HG02759 (cell line): ENCODE measurements around the gene AHI1.

ENCODE experiments used
- ATAC-seq: cut with Tn5 transposase; IDR thresholded peaks from one replicate; pipeline ENCODE4 v1.9.1; 2021; ENCODE audit warnings: mild to moderate bottlenecking, moderate library complexity; ENCODE audit not compliant: unreplicated experiment

The AHI1 gene

GRCh38 chr6:135305684-135306083 lies 191.9 kb downstream of the AHI1 start:
- ATAC-seq, result no peak

DNA sequence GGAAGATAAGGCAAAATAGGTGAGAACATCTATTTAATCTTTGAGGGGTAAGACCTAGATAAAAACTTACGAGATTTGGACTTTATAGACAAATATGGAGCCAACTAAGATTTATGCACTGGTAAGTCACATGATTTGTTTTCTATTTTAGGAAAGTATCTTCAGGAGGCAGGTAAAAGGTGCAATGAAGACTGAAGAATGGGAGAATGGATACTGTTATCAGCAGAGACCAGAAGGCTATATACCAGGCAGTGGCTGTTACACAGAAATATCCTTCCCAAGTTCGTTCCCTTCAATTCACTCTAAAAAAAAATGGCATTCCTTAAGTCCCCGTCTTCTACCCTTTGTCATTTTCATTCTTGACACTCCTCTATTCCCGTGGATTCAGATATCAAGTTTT lies 192.7 kb downstream of the AHI1 start:
- ATAC-seq, result no peak

DNA sequence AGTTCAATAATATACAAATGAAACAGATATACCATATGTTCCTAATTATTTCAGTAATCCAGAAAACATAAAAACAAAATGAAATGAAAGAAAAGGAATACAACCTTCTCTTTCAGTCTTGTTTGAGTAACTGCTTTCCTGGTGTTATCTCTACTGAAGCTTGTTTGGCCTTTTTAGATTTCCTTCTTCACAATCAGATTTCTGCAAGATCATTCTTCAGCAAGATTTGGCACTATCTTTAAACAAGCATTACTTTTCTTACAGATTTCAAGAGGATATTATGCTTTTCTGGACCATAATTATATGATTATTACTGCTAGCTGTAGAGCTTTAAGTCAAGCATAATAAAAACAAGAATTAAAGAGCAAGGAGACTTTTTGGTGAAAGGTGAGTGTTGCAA lies 196.2 kb downstream of the AHI1 start:
- ATAC-seq, result no peak

DNA sequence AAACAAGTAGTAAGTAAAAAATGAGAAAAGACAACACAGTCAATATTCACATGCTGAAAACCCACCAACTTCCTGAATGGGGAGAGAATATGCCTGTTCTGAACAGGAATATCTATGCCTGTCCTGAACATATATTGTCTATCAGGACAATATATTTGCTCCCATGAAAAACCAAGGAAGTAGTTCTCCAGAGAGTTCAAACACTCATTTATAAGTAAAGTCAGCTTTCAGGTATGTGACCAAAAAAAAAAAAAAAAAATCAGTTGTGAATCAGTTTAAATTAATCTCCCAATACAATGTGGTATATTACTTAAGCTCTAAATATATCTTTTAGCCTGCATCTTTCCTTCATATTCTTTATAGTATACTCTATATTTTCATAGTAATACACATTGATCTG lies 197.0 kb downstream of the AHI1 start:
- ATAC-seq, result no peak

DNA sequence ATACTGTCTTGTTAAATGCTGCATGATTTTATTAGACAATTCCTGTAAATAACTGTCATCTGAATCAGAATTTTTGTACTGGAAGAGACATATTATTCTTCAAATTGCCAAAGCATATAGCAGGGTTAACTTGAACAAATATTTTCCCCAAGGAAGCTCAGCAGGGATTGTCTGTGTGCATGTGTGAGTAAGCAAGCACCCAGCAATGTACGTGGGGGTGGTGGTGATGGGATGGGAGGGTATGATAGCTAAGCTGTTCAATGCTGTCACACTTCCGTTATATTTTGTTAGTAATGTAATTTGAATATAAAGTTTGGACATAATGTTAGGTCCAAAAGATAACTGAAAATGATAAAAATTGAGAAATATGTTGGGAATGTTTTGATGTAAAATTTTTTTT lies 198.3 kb downstream of the AHI1 start:
- no peak for ATAC-seq

DNA sequence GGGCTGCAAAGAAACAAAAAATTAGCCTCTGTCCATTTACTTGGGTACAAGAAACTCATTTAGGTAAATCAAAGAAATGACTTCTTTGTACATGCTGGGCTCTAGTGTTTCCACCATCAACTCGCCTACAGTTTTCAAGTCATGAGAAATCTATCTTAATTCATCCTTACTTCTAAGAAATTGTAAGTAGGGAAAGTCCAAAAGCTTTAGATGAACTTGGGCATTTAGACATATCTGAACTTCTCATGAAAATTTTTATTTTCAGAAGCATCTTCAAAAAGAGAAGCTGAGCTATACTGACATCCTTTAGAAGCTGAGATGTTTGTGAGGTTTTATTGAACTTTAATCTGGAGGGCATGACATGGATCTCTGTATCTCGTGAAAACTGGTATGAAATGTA lies 199.1 kb downstream of the AHI1 start:
- ATAC-seq, result no peak

DNA sequence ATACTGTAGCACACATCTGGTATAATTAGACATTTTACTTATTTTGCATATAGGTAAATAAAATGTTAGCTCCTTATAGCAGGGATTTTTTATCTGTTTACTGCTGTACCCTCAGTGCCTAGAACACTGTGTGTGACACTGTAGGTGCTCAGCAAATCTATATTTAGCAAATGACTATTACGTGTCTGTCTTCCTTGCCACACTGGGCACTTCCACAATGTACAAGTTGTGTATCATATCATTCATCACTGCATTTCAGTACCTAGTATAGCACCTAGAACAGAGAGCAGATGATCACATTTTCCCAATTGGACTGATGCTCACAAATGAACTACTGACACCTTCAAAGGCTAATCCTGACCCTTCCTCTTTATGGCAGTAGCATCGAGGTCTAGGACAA lies 200.8 kb downstream of the AHI1 start:
- ATAC-seq, result no peak

DNA sequence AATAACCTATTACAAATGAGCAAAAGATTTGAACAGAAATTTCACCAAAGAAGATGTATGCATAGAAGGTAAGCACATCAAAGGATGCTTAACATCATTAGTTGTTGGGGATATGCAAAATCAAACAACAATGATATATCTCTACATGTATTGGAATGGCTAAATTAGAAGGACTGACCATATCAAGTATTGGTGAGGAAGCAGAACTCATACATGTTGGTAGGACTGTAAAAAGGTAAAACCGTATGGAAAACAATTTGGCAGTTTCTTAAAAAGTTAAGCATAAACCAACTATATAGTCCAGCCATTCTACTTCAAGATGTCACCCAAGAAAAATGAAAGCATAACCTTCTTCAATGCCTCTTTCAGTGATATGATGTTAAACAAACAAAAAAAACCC lies 202.5 kb downstream of the AHI1 start:
- ATAC-seq, result no peak

- no peak for ATAC-seq
These were observed 206.1 kb downstream of the AHI1 start for GRCh38 chr6:135291288-135292076.

DNA sequence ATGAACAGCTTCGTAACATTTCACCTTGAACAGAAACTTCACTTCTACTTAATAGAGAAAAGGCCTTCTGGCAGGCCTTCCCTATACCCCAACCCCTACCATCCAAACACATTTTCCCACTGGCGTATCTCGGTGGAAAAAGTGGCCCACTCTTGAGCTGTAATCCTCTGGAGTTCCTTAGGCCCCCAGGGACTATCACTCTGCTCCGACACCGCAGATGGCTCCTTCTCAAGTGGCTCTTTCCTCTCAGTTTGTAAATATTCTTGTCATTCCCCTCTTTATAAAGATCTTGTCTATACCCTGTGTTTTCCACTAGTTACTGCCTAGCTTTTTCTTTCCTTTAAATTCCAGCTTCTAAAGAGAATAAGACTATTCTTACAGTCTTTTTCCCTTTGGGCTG lies 207.7 kb downstream of the AHI1 start:
- ATAC-seq, result no peak

GRCh38 chr6:135286962-135287538 lies 210.5 kb downstream of the AHI1 start:
- ATAC-seq, result no peak

GRCh38 chr6:135285165-135285564 lies 212.4 kb downstream of the AHI1 start:
- ATAC-seq, result no peak

DNA sequence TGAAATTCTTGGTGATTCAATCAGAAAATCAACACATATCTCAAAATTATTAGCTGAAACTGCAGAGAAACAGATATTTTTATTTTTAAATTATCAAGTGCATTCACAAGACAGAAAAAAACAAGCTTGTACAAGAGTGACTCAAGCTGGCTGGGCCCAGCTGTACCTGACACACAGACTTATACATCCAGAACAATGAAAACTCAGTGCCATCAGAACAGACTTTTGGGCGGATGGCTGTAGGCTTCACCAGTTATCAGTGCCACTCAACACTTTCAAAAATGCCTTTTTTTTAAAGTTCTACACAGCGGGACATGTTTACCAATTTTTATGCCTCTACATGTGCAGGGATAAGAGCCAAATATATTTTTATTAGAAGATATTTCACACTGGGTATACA lies 213.6 kb downstream of the AHI1 start:
- ATAC-seq, result no peak

- ATAC-seq, result no peak
These were observed 215.1 kb downstream of the AHI1 start for GRCh38 chr6:135282395-135282794.

GRCh38 chr6:135281964-135282363 lies 215.6 kb downstream of the AHI1 start:
- ATAC-seq, result no peak

- ATAC-seq, result no peak
These were observed 216.3 kb downstream of the AHI1 start for GRCh38 chr6:135281227-135281626.

- ATAC-seq, result no peak
These were observed 217.0 kb downstream of the AHI1 start for GRCh38 chr6:135280375-135281136.

- ATAC-seq, result no peak
These were observed 220.1 kb downstream of the AHI1 start for GRCh38 chr6:135277422-135277821.

- ATAC-seq, result peak; percentile 94
These were observed 222.8 kb downstream of the AHI1 start for GRCh38 chr6:135274561-135275293.

- ATAC-seq, result no peak
These were observed 225.9 kb downstream of the AHI1 start for GRCh38 chr6:135271626-135272025.
